ENCODE results near the gene FNDC10.

FNDC10 gene

GRCh38 chr1:1627829-1628753 is 28.2 kb upstream of the FNDC10 start:
- DNase-seq: no peak

DNA sequence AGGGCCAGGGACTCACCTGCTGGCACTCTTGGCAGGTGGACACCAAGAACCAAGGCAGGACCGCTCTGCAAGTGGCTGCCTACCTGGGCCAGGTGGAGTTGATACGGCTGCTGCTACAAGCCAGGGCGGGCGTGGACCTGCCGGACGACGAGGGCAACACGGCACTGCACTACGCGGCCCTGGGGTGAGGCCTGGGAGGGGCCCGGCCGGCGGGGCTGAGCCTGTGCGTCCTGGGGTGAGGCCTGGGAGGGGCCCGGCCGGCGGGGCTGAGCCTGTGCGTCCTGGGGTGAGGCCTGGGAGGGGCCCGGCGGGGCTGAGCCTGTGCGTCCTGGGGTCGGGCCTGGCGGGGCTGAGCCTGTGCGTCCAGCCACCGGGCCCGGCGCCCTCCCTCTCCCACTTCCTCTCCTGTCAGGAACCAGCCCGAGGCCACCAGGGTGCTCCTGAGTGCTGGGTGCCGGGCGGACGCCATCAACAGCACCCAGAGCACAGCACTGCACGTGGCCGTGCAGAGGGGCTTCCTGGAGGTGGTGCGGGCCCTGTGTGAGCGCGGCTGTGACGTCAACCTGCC is 27.4 kb upstream of the FNDC10 start:
- peak; percentile 3 for DNase-seq

DNA sequence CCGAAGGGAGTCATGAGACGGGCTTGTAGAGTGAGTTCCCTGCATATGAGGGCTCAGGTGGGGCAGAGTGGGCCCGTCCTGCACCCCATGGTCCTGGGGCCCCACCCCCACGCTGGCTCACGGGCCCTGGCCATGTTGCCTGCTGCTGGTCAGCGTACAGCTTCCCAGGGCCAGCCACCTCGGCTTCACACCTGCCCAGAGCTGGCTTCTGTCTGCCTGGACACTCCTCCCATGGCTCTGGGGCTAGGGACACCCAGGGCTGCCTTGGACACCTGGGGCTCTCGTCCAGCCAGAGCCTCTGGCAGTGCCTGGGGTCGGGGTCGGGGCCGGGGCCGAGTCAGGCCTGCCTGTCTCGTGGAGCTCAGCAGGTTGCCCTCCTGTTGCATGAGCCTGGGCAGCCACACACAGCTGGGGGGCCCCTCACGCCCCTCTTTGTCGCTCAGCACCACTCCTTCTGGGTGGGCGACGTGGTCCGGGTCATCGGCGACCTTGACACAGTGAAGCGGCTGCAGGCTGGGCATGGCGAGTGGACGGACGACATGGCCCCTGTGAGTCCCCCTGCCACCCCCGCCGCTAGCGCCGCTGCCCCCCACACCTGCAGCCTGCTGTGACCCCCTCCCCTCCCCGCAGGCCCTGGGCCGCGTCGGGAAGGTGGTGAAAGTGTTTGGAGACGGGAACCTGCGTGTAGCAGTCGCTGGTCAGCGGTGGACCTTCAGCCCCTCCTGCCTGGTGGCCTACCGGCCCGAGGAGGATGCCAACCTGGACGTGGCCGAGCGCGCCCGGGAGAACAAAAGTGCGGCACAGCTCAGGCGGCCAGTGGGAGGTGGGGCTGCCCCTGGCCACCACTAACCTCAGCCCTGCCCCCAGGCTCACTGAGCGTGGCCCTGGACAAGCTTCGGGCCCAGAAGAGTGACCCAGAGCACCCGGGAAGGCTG is 26.5 kb upstream of the FNDC10 start:
- no peak for DNase-seq

DNA sequence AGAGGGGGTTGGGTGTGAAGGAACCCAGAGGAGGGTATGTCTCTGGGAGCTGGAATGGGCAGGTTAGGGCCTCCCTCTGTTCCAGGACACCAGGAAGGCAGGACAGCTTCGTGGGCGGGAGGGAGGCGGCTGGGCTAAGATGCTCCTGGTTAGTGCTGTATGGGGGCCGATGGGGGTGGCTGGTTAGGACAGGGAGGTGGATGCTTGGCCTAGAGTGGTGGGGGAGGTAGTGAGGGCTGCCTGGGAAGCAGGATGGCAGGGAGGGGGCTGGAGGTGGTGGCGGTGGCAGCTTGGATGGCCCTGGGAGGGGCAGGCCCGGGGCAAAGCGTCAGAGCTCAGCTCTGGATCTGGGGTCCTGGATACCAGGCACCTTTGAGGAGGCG is 25.9 kb upstream of the FNDC10 start:
- DNase-seq: no peak

DNA sequence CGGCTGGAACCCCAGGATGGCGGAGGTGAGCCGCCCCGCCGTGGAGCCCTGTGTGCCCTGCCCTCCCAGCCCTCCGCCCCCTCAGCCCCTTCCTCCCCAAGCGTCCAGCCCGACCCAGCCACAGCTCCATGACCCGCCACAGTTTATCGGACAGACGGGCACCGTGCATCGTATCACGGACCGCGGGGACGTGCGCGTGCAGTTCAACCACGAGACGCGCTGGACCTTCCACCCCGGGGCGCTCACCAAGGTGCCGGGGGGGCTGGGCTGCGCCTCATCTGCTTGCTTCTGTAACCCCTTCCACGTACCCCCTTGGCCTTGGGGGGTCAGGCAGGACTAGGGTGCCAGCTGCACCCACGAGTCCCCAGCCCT is 25.5 kb upstream of the FNDC10 start:
- no peak for DNase-seq

DNA sequence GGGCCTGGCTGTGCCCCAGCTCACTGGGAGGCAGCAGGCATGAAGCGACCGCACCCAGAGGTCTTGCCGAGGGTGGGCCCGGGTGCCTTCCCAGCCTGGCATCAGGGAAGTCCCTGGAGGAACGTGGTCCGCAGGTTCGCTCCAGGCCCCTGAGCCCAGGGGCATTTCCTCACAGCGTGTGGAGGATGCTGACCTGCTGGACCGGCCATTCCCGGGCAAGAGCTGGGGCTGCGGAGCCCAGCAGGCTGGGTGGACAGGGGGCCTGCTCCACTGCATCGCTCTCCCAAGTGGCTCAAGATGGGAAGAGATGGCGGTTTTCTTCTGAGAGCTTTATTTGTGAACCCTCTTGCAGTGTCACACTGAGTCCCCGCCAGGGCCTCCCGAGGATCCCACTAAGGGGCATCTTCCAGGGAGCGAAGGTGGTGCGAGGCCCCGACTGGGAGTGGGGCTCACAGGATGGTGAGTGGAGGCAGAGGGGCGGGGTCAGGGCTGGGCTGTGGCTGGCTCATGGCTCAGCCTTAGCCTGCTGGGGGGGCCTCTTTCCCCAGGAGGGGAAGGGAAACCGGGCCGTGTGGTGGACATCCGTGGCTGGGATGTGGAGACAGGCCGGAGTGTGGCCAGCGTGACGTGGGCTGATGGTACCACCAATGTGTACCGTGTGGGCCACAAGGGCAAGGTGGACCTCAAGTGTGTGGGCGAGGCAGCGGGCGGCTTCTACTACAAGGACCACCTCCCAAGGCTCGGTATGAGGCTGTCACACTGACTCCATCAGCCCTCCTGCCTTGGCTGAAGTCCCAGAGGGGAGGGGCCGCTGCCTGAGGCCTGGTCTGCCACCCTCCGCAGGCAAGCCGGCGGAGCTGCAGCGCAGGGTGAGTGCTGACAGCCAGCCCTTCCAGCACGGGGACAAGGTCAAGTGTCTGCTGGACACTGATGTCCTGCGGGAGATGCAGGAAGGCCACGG is 24.8 kb upstream of the FNDC10 start:
- DNase-seq: no peak

DNA sequence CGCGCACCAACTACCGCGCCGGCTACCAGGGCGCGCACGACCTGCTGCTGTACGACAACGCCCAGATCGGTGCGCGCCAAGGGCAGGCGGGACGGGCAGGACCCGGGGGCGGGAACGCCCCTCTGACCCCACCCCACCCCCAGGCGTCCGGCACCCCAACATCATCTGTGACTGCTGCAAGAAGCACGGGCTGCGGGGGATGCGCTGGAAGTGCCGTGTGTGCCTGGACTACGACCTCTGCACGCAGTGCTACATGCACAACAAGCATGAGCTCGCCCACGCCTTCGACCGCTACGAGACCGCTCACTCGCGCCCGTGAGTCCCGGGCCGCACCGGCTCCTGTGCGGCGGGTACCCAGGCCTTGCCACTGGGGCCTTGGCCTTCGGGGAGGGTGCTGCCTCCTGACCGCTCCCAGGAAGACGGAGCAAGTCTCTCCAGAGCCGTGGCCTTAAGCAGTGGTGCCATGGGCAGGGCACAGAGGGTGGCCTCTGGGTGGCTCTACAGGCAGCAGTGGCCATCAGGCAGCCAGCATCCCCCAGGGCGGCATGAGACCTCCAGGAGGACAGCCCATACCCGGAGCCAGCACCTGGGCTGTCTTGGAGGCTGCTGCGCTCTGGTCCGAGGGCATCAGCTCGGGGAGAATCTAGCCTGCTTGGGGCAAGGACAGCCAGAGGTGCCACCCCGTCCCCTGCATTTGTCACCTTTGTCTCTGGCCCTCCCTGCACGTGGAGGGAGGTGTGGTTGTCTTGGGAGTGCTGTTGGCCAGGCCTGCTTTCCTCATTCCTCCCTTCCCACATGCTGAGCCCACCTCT is 23.9 kb upstream of the FNDC10 start:
- no peak for DNase-seq

DNA sequence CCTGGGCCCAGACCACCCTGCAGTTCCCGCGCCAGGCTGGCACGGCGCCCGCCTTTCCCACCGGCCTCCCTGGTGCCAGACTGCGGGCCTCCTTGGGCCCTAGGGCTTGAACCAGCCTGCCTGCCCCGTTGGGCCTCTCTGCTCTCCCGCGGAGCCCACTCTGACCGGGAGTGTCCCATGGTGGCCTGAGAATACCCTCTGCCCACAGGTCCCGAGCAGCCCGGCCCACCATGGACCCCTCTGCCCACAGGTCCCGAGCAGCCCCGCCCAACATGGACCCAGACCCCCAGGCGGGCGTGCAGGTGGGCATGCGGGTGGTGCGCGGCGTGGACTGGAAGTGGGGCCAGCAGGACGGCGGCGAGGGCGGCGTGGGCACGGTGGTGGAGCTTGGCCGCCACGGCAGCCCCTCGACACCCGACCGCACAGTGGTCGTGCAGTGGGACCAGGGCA is 23.3 kb upstream of the FNDC10 start:
- DNase-seq: no peak

- DNase-seq: no peak
These were observed 22.8 kb upstream of the FNDC10 start for GRCh38 chr1:1622788-1623094.

DNA sequence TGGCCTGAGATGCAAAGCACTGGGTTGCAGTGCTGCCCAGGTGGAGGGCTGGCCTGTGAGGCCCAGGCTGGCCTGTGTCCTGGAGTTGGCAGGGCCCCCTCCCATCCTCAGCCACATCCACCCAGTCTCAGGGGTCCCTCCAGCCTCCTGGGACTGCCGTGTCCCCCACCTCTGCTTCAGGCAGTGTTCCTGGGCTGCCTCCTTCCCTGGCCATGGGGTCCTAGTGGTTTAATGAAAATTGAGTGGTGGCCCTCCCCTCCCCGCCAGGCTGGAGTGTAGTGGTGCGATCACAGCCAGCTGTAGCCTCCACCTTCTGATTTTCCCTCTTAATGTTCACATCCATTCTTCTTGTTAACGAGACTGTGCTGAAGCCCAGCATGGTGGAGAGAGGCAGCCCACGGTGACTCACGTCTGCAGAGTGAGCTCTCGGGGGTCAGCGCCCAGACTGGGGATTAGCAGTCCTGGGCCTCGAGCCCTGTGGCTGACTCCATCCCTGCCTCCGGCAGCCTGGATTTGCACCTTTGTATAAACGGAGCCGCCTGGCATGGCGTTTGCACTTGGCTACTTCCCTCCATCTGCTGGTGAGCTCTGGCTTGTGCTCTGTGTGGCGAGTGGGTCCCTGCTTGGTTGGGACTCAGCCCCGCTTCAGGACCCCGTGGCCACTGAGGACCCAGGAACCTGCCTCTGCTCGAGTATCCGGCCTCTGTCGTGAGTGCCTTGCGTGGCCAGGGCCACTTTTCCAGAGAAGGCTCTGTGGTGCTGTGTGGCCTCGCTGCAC is 22.3 kb upstream of the FNDC10 start:
- no peak for DNase-seq

DNA sequence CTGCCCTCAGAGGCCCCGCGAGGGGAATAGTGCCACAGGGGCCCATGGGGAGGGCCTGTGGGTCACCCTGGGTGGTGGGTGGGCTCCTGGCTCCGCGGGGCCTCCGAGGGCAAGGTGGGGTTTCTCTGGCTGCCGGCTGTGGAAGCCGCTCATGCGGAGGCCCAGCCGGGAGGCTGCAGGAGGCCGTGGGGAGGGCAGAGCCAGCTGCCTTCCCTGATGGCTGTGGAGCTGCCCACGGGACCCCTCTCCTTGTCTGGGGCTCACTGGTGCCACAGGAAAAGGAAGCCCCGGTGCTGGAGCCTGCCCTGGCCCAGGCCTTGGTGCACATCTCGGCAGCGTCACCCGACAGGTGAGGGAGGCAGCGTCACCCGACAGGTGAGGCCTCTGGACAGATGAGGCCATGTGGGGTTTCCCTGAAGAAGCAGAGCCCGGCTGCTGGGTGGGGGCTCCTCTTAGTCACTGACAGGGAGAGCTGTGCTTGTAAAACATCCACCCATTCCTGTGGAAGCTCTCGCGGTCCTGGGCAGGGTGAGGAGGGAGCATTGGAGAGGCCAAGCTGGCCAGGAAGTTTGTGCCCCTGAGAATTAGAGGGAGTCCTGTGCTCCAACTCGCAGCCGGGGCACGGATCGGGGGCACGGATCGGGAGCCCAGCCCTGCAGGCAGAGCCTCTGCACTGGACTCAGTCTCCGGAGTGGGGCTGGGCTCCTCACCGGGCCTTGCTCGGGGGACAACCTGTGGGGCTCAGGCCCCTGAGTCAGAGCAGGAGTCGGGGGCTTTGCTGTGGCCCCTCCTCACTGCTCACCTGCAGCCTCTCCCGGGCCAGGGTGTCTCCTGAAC is 21.5 kb upstream of the FNDC10 start:
- no peak for DNase-seq

- no peak for DNase-seq
These were observed 20.7 kb upstream of the FNDC10 start for GRCh38 chr1:1620433-1621139.

- no peak for DNase-seq
These were observed 20.0 kb upstream of the FNDC10 start for GRCh38 chr1:1619917-1620361.

DNA sequence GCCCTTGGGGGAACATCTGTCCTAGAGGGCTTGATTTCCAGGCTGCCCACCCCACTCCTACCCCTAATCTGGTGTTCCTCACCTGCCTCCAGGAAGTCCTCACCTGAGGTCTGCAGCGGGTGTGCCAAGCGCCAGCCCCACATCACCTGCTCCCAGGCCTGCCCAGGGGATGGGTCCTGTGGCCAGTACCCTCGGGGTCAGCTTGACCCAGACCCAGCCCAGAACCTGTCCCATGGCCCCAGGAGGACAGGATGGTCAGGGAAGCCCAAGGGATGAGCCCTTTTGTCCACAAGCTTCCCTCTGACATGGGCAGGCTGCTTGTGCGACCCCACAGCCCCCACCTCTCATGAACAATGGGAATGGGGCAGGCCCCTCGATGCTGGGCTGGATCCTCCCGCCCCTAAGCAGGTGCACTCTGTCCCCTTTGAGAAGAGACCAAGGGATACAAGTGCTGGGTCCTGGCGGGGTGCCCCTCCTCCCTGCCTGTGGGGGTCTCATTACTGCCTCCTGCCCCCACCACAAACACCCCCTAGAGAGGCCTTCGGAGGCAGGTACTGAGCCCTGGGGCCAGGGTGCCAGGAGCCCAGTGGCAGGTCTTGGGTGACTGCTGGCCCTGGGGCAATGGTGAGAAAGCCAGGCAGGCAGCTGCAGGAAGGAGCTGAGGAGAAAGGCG is 18.6 kb upstream of the FNDC10 start:
- DNase-seq: no peak

- no peak for DNase-seq
These were observed 18.0 kb upstream of the FNDC10 start for GRCh38 chr1:1617925-1618324.

GRCh38 chr1:1617516-1617915 is 17.6 kb upstream of the FNDC10 start:
- no peak for DNase-seq

DNA sequence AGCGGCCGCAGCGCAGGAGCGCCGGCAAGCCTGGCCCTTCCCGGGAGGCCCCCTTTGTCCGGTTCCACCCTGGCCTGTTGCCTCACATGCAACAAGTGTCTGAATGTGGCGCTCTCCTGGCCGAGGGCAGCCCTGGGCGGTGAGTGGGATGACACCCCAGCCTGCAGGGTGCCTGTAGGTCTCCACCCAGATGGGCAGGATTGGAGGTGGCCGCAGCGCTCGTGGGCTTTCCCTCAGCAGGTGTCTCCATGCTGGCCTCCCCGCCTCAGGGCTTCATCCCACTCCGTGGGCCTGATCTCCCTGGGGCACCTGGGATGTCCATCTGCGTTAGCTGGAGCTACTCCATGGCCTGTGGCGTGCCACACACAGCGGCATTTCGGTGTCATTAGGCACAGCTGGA is 16.9 kb upstream of the FNDC10 start:
- DNase-seq: no peak

- DNase-seq: peak; percentile 43
These were observed 16.3 kb upstream of the FNDC10 start for GRCh38 chr1:1616045-1616790.
